Endothelial cell of umbilical vein (primary cell): ENCODE measurements around the gene YARS1. TPM values are rescaled to one million over a fixed set of nuclear protein-coding genes. Genes with fewer than 3 reads are reported as not detected.

Source experiments
- BruUV-seq: library from RNA; stranded (reverse); fragments of 400-500 nt; replicated peaks from 2 replicates; lab custom pipeline; 2021; lab: Mats Ljungman, UMichigan
- CTCF ChIA-PET: fragments of 300-600, 350-600 bp; sonication (Branson Sonifier 250); formaldehyde crosslinking; loops from one replicate; lab custom pipeline; 2021; ENCODE audit warnings: antibody characterized with exemption, inconsistent platforms; lab: Charles Lee
- POLR2A ChIA-PET: fragments of 300-600, 350-600 bp; sonication (Branson Sonifier 250); formaldehyde crosslinking; loops from one replicate; lab custom pipeline; 2021; ENCODE audit warnings: antibody characterized with exemption, inconsistent platforms; lab: Charles Lee
- DNase-seq: peaks from one replicate; pipeline ENCODE4 v3.0.0-alpha.2; 2011; ENCODE audit warnings: low read depth, low spot score
- FAIRE-seq: peaks from 2 replicates; lab custom pipeline; 2011; peaks lifted over from hg19 to GRCh38; lab: Jason Lieb, UNC
- H2AFZ ChIP-seq: 2 replicates; pipeline ENCODE4 v1.6.0; 2012; ENCODE audit warnings: low read depth, low read length, control low read depth, inconsistent platforms
- H3K27ac ChIP-seq: 2 replicates; pipeline ENCODE4 v1.5.1; 2011; ENCODE audit warnings: low read depth, mild to moderate bottlenecking, control low read depth, low read length, moderate library complexity; ENCODE audit not compliant: insufficient read depth
- H3K27me3 ChIP-seq, 2 experiments: 2 replicates each; pipeline versions ENCODE4 v1.6.0 to v1.6.1; 2011; ENCODE audit warnings: low read length in 2 of 2, mixed read lengths in 1 of 2; ENCODE audit not compliant: control insufficient read depth in 2 of 2, insufficient read depth in 2 of 2
- H3K36me3 ChIP-seq, 2 experiments: 2 replicates in 1 of 2; 3 replicates in 1 of 2; pipeline ENCODE4 v1.5.1; 2011; ENCODE audit warnings: low read length in 2 of 2, mild to moderate bottlenecking in 1 of 2, moderate library complexity in 1 of 2; ENCODE audit not compliant: control insufficient read depth in 2 of 2, insufficient read depth in 2 of 2; ENCODE audit errors: extremely low read depth in 1 of 2
- H3K4me1 ChIP-seq: 3 replicates; pipeline ENCODE4 v1.5.1; 2011; ENCODE audit warnings: mild to moderate bottlenecking, low read length; ENCODE audit not compliant: control insufficient read depth, insufficient read depth; ENCODE audit errors: extremely low read depth
- H3K4me2 ChIP-seq: 2 replicates; pipeline ENCODE4 v1.6.1; 2011; ENCODE audit warnings: low read length, control low read depth, mixed read lengths; ENCODE audit not compliant: insufficient read depth
- H3K4me3 ChIP-seq, 3 experiments: fragments of 200-600 bp in 1 of 3; sonication (generic), shearing (Covaris generic) in 1 of 3; replicated peaks in 1 of 3; 2 replicates each; pipeline ENCODE4 v1.5.1; 2011 to 2016; ENCODE audit warnings: control low read depth in 3 of 3, low read length in 3 of 3, mild to moderate bottlenecking in 2 of 3, inconsistent platforms in 1 of 3, low read depth in 1 of 3, moderate library complexity in 1 of 3; ENCODE audit not compliant: insufficient read depth in 1 of 3
- H3K79me2 ChIP-seq: 2 replicates; pipeline ENCODE4 v1.6.0; 2012; ENCODE audit warnings: low read length, inconsistent platforms; ENCODE audit not compliant: control insufficient read depth, insufficient read depth
- H3K9ac ChIP-seq: replicated peaks from 2 replicates; pipeline ENCODE3; 2011; ENCODE audit warnings: low read length, control low read depth; ENCODE audit not compliant: insufficient read depth; ENCODE audit errors: extremely low read depth
- H3K9me1 ChIP-seq: replicated peaks from 3 replicates; pipeline ENCODE4 v1.6.0; 2011; ENCODE audit warnings: mild to moderate bottlenecking, low read length; ENCODE audit not compliant: control insufficient read depth, insufficient read depth; ENCODE audit errors: extremely low read depth
- H3K9me3 ChIP-seq: replicated peaks from 2 replicates; pipeline ENCODE4 v1.5.1; 2012; ENCODE audit warnings: low read length, inconsistent platforms; ENCODE audit not compliant: control insufficient read depth, insufficient read depth
- H4K20me1 ChIP-seq: replicated peaks from 2 replicates; pipeline ENCODE3; 2011; ENCODE audit warnings: mild to moderate bottlenecking, low read length; ENCODE audit not compliant: control insufficient read depth, insufficient read depth; ENCODE audit errors: extremely low read depth
- CTCF ChIP-seq, 2 donors: IDR thresholded peaks; 1 replicate in 1 of 2; 2 replicates in 1 of 2; pipeline ENCODE4 v1.5.1; 2011; ENCODE audit warnings: low read length in 2 of 2, mild to moderate bottlenecking in 2 of 2, moderate library complexity in 2 of 2, control low read depth in 1 of 2, inconsistent platforms in 1 of 2, low read depth in 1 of 2; ENCODE audit not compliant: insufficient read depth in 1 of 2; ENCODE audit errors: extremely low read depth in 1 of 2
- EZH2 ChIP-seq: IDR thresholded peaks from 2 replicates; pipeline ENCODE4 v1.6.1; 2012; ENCODE audit warnings: borderline replicate concordance, low read depth, mild to moderate bottlenecking, moderate library complexity, low read length, inconsistent platforms; ENCODE audit not compliant: severe bottlenecking
- FOS ChIP-seq: IDR thresholded peaks from 2 replicates; pipeline ENCODE4 v1.6.1; 2011; ENCODE audit warnings: mild to moderate bottlenecking, low read length, moderate library complexity, borderline replicate concordance; ENCODE audit not compliant: insufficient read depth
- GATA2 ChIP-seq: IDR thresholded peaks from 2 replicates; pipeline ENCODE4 v1.7.0; 2011; ENCODE audit warnings: low read depth, mild to moderate bottlenecking, moderate library complexity, mixed read lengths, low read length; ENCODE audit not compliant: insufficient read length, insufficient read depth
- JUN ChIP-seq: IDR thresholded peaks from 2 replicates; pipeline ENCODE4 v1.6.1; 2011; ENCODE audit warnings: borderline replicate concordance, low read depth; ENCODE audit not compliant: insufficient read length, insufficient read depth
- MAX ChIP-seq: IDR thresholded peaks from 2 replicates; pipeline ENCODE4 v1.6.1; 2011; ENCODE audit not compliant: insufficient read depth, insufficient read length
- MYC ChIP-seq: IDR thresholded peaks from one replicate; pipeline ENCODE4 v1.6.1; 2011; ENCODE audit warnings: mild to moderate bottlenecking, low read depth, low read length
- POLR2A ChIP-seq: IDR thresholded peaks from 2 replicates; pipeline ENCODE4 v1.6.1; 2012; ENCODE audit warnings: low read depth, mild to moderate bottlenecking, control low read depth, low read length
- POLR2AphosphoS5 ChIP-seq: IDR thresholded peaks from 2 replicates; pipeline ENCODE4 v1.6.1; 2012; ENCODE audit warnings: low read depth, mild to moderate bottlenecking, control low read depth, low read length, moderate library complexity; ENCODE audit not compliant: insufficient read depth
- dilution Hi-C: fragments of 300-500 bp; cut with MboI; formaldehyde crosslinking; loops from one replicate; pipeline ENCODE4 v1.15.0; 2019; ENCODE audit warnings: low sequenced_read_pairs; ENCODE audit not compliant: extremely low pct_ligation_motif_present
- intact Hi-C: fragments of 100-400 bp; cut with micrococcal nuclease; formaldehyde crosslinking; loops from one replicate; pipeline ENCODE4 v1.10.0; 2022
- polyA plus RNA-seq, 4 experiments: library from polyadenylated mRNA; depleted of rRNA in 3 of 4; stranded (reverse) in 3 of 4; unstranded in 1 of 4; fragments of >200 nt; gene quantifications; 2 replicates each; pipeline versions ENCODE4 v1.2.1 to v1.2.3, GENCODE V29; 2011 to 2012; ENCODE audit warnings: missing spikeins in 1 of 4
- total RNA-seq: library from RNA; stranded (reverse); gene quantifications from 2 replicates; pipeline ENCODE4 v1.2.3, GENCODE V29; 2021

The YARS1 gene
- total and polyA plus RNA-seq, 2 donors (not counting 3 experiments of a cell fraction or from before 2014, with no cell fraction given) = 38.2 to 144 TPM

- H3K9ac ChIP-seq = no peak overlapping the region
- no peaks in the 10 kb centered on the region for H3K27me3 ChIP-seq
- no peak for FAIRE-seq
- H3K4me3 ChIP-seq = no peak overlapping the region
- no peak for TF ChIP-seq FOS
- no peak for TF ChIP-seq POLR2A
- no peak for TF ChIP-seq MAX
- TF ChIP-seq JUN = no peak
- TF ChIP-seq GATA2 = no peak
- no peak for TF ChIP-seq EZH2
- no peak for TF ChIP-seq CTCF (IDR thresholded peaks at IDR 0.05; ENCODE audit: extremely low read depth in 1 of 2, insufficient read depth in 1 of 2, low read depth in 1 of 2, low read length in 2 of 2)
- TF ChIP-seq MYC = no peak
- no peak for TF ChIP-seq POLR2AphosphoS5
- intact Hi-C loops = no loop called here
- dilution Hi-C loops = no loop called here
- no peak overlapping the region for H3K27ac ChIP-seq
- H3K4me2 ChIP-seq = no peak overlapping the region
- no peaks in the 10 kb centered on the region for H4K20me1 ChIP-seq
- ChIA-PET CTCF (interaction anchor here (2.5 kb wide), 1 partner anchor 31 kb away, joined by 15 read pairs; no protein-coding TSS in a partner anchor), POLR2A (no interaction called here)
- no peaks in the 10 kb centered on the region for H3K36me3 ChIP-seq
- DNase-seq = no peak
- H3K79me2 ChIP-seq = no peaks in the 10 kb centered on the region
- no TSS peak for BruUV-seq
- H3K4me1 ChIP-seq = peaks cover 16% of the 10 kb centered on the region
- no peak overlapping the region for H2AFZ ChIP-seq
- no peaks in the 10 kb centered on the region for H3K9me3 ChIP-seq
- H3K9me1 ChIP-seq = no peaks in the 10 kb centered on the region
Measured at GRCh38 chr1:32744071-32744425, 73.1 kb downstream of the YARS1 start.
